Neural progenitor cell (in vitro differentiated cells): ENCODE data around the gene NSUN7.

Source experiments
- CTCF ChIP-seq: fragments of 200-600 bp; sonication (generic); IDR thresholded peaks from 2 replicates; pipeline ENCODE4 v1.5.1; 2017; ENCODE audit warnings: antibody characterized with exemption, mild to moderate bottlenecking
- EZH2 ChIP-seq: fragments of 200-600 bp; sonication (generic); IDR thresholded peaks from 2 replicates; pipeline ENCODE4 v1.6.1; 2017; ENCODE audit warnings: antibody characterized with exemption, mild to moderate bottlenecking, moderate library complexity
- EZH2phosphoT487 ChIP-seq: fragments of 200-600 bp; sonication (generic); IDR thresholded peaks from 2 replicates; pipeline ENCODE4 v1.6.1; 2017; ENCODE audit warnings: antibody characterized with exemption

- TF ChIP-seq CTCF (no peak), EZH2phosphoT487 (no peak), EZH2 (no peak)
Measured at GRCh38 chr4:40842318-40842717, 92.6 kb downstream of the NSUN7 start.
